Colonic mucosa (tissue), 4 donors: Measurements from ENCODE around the gene SLC27A4. TPM values are rescaled to one million over a fixed set of nuclear protein-coding genes. Genes with fewer than 3 reads are reported as not detected.

ENCODE experiments used
- DNase-seq: peaks from one replicate; pipeline ENCODE4 v3.0.0-alpha.2; 2020
- H3K27ac ChIP-seq: fragments of 200-600 bp; one replicate; pipeline ENCODE4 v1.8.0; 2021
- H3K27me3 ChIP-seq: fragments of 200-600 bp; one replicate; pipeline ENCODE4 v1.8.0; 2021
- H3K36me3 ChIP-seq: fragments of 200-600 bp; one replicate; pipeline ENCODE4 v1.8.0; 2021
- H3K4me1 ChIP-seq: fragments of 200-600 bp; one replicate; pipeline ENCODE4 v1.8.0; 2021; ENCODE audit warnings: mild to moderate bottlenecking
- H3K4me3 ChIP-seq: fragments of 200-600 bp; one replicate; pipeline ENCODE4 v1.8.0; 2021
- H3K9ac ChIP-seq, 2 donors: one replicate each; pipeline ENCODE4 v1.7.0; 2013; ENCODE audit warnings: control low read depth in 2 of 2, low read depth in 2 of 2, low read length in 2 of 2
- H3K9me3 ChIP-seq: fragments of 200-600 bp; one replicate; pipeline ENCODE4 v1.8.0; 2021
- CTCF ChIP-seq: fragments of 200-600 bp; IDR thresholded peaks from one replicate; pipeline ENCODE4 v1.8.0; 2022; ENCODE audit warnings: antibody characterized with exemption, mild to moderate bottlenecking
- intact Hi-C: fragments of 100-400 bp; cut with DNase I; formaldehyde crosslinking; loops from one replicate; pipeline ENCODE4 v1.14.1; 2022
- total RNA-seq, 2 donors: library from RNA; stranded (reverse); fragmentation: NEBNext Ultra II Directional in 1 of 2; extraction: Animal tissue kit (Norgen Biotek cat#: 25700) in 1 of 2; gene quantifications; one replicate each; pipeline ENCODE4 v1.2.1, GENCODE V29; 2021
- donor health status: healthy.
- donor health status: DM: no; HTN: no; CAD: no.
- donor health status: DM: no; HTN: no; CAD: no.

SLC27A4 gene
- total RNA-seq, 2 donors from 2014 or later = 26.8 to 68.3 TPM

- DNase-seq = no peak
- intact Hi-C loops = no loop called here
- H3K4me1 ChIP-seq = peaks cover 15% of the 10 kb centered on the region
- no peaks in the 10 kb centered on the region for H3K9me3 ChIP-seq
- H3K36me3 ChIP-seq = no peaks in the 10 kb centered on the region
- no peak for TF ChIP-seq CTCF
- H3K9ac ChIP-seq = no peak overlapping the region
- no peak overlapping the region for H3K4me3 ChIP-seq
- no peaks in the 10 kb centered on the region for H3K27me3 ChIP-seq
- H3K27ac ChIP-seq = no peak overlapping the region
Observed at GRCh38 chr9:128372784-128373183, 32.5 kb downstream of the SLC27A4 start.

GRCh38 chr9:128374221-128374675 is 33.9 kb downstream of the SLC27A4 start:
- intact Hi-C loops = no loop called here
- no peaks in the 10 kb centered on the region for H3K27me3 ChIP-seq
- peaks cover 15% of the 10 kb centered on the region for H3K4me1 ChIP-seq
- no peak for DNase-seq
- H3K4me3 ChIP-seq = no peak overlapping the region
- H3K27ac ChIP-seq = no peak overlapping the region
- no peaks in the 10 kb centered on the region for H3K9me3 ChIP-seq
- no peaks in the 10 kb centered on the region for H3K36me3 ChIP-seq
- no peak for TF ChIP-seq CTCF
- H3K9ac ChIP-seq = no peak overlapping the region

GRCh38 chr9:128375865-128376264 is 35.5 kb downstream of the SLC27A4 start:
- TF ChIP-seq CTCF = no peak
- Histone ChIP-seq H3K9ac (no peak overlapping the region), H3K4me1 (peaks cover 11% of the 10 kb centered on the region), H3K27me3 (no peaks in the 10 kb centered on the region), H3K36me3 (no peaks in the 10 kb centered on the region), H3K9me3 (no peaks in the 10 kb centered on the region), H3K4me3 (no peak overlapping the region), H3K27ac (no peak overlapping the region)
- intact Hi-C loops = no loop called here
- DNase-seq = no peak

- no peak for TF ChIP-seq CTCF
- Histone ChIP-seq H3K27ac (no peak overlapping the region), H3K4me3 (no peak overlapping the region), H3K36me3 (peaks cover 5% of the 10 kb centered on the region), H3K4me1 (no peaks in the 10 kb centered on the region), H3K9me3 (no peaks in the 10 kb centered on the region), H3K27me3 (no peaks in the 10 kb centered on the region), H3K9ac (no peak overlapping the region)
- DNase-seq = no peak
- intact Hi-C loops = loop anchor here (5.0 kb wide), 1 partner anchor 145 kb away; no protein-coding TSS in a partner anchor
Observed at GRCh38 chr9:128382261-128382660, 41.9 kb downstream of the SLC27A4 start.

GRCh38 chr9:128383007-128383753 is 42.9 kb downstream of the SLC27A4 start:
- intact Hi-C loops = loop anchor here (5.0 kb wide), 1 partner anchor 146 kb away; no protein-coding TSS in a partner anchor
- Histone ChIP-seq H3K27ac (no peak overlapping the region), H3K9ac (no peak overlapping the region), H3K4me1 (no peaks in the 10 kb centered on the region), H3K27me3 (no peaks in the 10 kb centered on the region), H3K4me3 (no peak overlapping the region), H3K36me3 (peaks cover 5% of the 10 kb centered on the region), H3K9me3 (no peaks in the 10 kb centered on the region)
- no peak for DNase-seq
- TF ChIP-seq CTCF = no peak
